G401 (cell line): ENCODE measurements around the gene DPYSL4. TPM values are rescaled to one million over a fixed set of nuclear protein-coding genes. Genes with fewer than 3 reads are reported as not detected.

Experiments
- DNase-seq: peaks from one replicate; pipeline ENCODE4 v3.0.0-alpha.2; 2015; ENCODE audit warnings: low spot score
- in situ Hi-C: cut with HindIII; loops from 2 replicates; pipeline ENCODE4 v1.10.0; 2016; ENCODE audit warnings: low sequenced_read_pairs, mixed read lengths
- total RNA-seq: library from RNA; depleted of rRNA; stranded (reverse); fragments of >200 nt; shearing (Covaris generic); gene quantifications from 2 replicates; pipeline ENCODE4 v1.2.3, GENCODE V29; 2014

Gene DPYSL4
- total RNA-seq, 1 experiment from 2014 or later, result 6.0 TPM

- in situ Hi-C loops, result no loop called here
- no peak for DNase-seq
These were observed 2.3 kb downstream of the DPYSL4 start for GRCh38 chr10:132189016-132189415.

GRCh38 chr10:132189810-132190422 lies 3.2 kb downstream of the DPYSL4 start:
- in situ Hi-C loops, result no loop called here
- no peak for DNase-seq

- in situ Hi-C loops, result no loop called here
- DNase-seq, result no peak
These were observed 5.6 kb downstream of the DPYSL4 start for GRCh38 chr10:132192076-132192975.

- DNase-seq, result no peak
- in situ Hi-C loops, result no loop called here
These were observed 6.4 kb downstream of the DPYSL4 start for GRCh38 chr10:132192991-132193665.

GRCh38 chr10:132193907-132194552 lies 7.3 kb downstream of the DPYSL4 start:
- in situ Hi-C loops, result no loop called here
- no peak for DNase-seq

- DNase-seq, result no peak
- in situ Hi-C loops, result no loop called here
These were observed 8.0 kb downstream of the DPYSL4 start for GRCh38 chr10:132194726-132195125.

- in situ Hi-C loops, result no loop called here
These were observed 8.8 kb downstream of the DPYSL4 start for GRCh38 chr10:132195366-132196075.

GRCh38 chr10:132196178-132197113 lies 9.7 kb downstream of the DPYSL4 start:
- in situ Hi-C loops, result no loop called here

More at GRCh38 chr10:132195366-132196075, 8.8 kb downstream of the DPYSL4 start:
- no peak for DNase-seq

GRCh38 chr10:132197271-132198067 lies 10.7 kb downstream of the DPYSL4 start:
- in situ Hi-C loops, result no loop called here
- no peak for DNase-seq

More at GRCh38 chr10:132196178-132197113, 9.7 kb downstream of the DPYSL4 start:
- DNase-seq, result no peak

GRCh38 chr10:132198068-132198370 lies 11.3 kb downstream of the DPYSL4 start:
- in situ Hi-C loops, result no loop called here

GRCh38 chr10:132198381-132199181 lies 11.8 kb downstream of the DPYSL4 start:
- in situ Hi-C loops, result no loop called here

More at GRCh38 chr10:132198068-132198370, 11.3 kb downstream of the DPYSL4 start:
- no peak for DNase-seq

GRCh38 chr10:132199268-132199853 lies 12.6 kb downstream of the DPYSL4 start:
- no peak for DNase-seq
- in situ Hi-C loops, result no loop called here

More at GRCh38 chr10:132198381-132199181, 11.8 kb downstream of the DPYSL4 start:
- DNase-seq, result no peak

- no peak for DNase-seq
- in situ Hi-C loops, result no loop called here
These were observed 13.1 kb downstream of the DPYSL4 start for GRCh38 chr10:132199854-132200311.

- in situ Hi-C loops, result no loop called here
These were observed 13.8 kb downstream of the DPYSL4 start for GRCh38 chr10:132200344-132201110.

More at GRCh38 chr10:132200344-132201110, 13.8 kb downstream of the DPYSL4 start:
- DNase-seq, result no peak
